HG03175 (cell line): ENCODE data around the gene DACT3.

Experiments used
- ATAC-seq: cut with Tn5 transposase; IDR thresholded peaks from one replicate; pipeline ENCODE4 v1.9.1; 2021; ENCODE audit warnings: mild to moderate bottlenecking, moderate library complexity; ENCODE audit not compliant: unreplicated experiment

DACT3 gene

DNA sequence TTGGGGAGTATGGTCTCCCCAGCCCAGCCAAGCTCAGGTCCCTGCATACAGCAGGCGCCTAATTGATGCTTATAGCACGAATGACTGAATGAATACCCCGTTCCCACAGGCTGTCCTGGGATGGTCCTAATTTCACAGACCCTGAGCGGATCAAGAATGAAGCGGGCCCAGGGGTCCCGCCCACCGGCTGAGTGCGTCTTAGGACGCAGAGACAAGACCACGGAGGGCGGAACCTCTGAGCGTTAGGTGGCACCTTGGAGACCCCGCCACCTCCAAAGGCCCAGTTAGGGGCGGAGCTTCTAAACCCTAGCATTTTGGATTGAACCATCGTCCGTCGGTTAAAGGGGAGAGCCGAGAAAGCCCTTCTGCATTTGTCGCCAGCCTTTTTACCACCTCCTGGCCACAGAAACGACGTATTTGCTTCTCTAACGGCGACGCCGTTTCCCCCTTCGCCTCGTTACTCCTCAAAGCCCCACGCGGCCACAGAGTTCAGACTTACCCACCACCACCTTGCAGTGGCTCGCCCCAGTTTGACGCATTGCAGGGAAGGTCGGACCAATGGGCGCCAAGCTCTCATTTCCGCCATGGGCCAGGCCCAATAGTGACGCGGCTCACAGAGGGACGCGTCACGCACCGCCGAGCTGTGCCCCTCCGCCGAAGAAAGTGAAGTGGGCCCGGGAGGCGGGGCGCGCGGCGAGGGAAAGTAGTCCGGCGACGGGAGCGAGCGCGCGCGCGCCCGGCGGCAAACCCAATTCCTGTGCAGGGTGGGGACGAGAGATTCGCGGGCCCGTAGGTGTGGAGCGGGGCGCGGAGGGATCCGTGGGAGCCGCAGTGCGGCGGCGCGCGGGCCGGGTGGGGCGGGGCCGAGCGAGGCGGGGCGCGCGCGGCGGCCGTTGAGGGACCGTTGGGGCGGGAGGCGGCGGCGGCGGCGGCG, 60.3 kb downstream of the DACT3 start:
- peak; percentile 82 for ATAC-seq

- ATAC-seq, result no peak
Observed at GRCh38 chr19:46599716-46600373, 61.1 kb downstream of the DACT3 start.

GRCh38 chr19:46598372-46598917, 62.5 kb downstream of the DACT3 start:
- ATAC-seq, result no peak
